HepG2 (cell line): ENCODE results near the gene DOCK2. TPM values are rescaled to one million over a fixed set of nuclear protein-coding genes. Genes with fewer than 3 reads are reported as not detected.

Experiments
- ATAC-seq: fragments of 200-7000 bp; cut with Tn5 transposase; 3 replicates; pipeline ENCODE4 v1.9.1; 2020; ENCODE audit warnings: mild to moderate bottlenecking, moderate library complexity
- BruUV-seq: library from RNA; stranded (reverse); fragments of 400-500 nt; replicated peaks from 2 replicates; lab custom pipeline; 2021; lab: Mats Ljungman, UMichigan
- CTCF ChIA-PET: fragments of 300-600 bp; formaldehyde crosslinking; extraction: SDS; loops from one replicate; lab custom pipeline; 2021; ENCODE audit warnings: low total read pairs, inconsistent platforms, low intra/inter-chr PET ratio; lab: Yijun Ruan, JAX
- POLR2A ChIA-PET: fragments of 350-600 bp; sonication (Branson Sonifier 250); formaldehyde crosslinking; loops from one replicate; lab custom pipeline; 2020; ENCODE audit warnings: antibody characterized with exemption, inconsistent platforms; lab: Yijun Ruan, JAX
- DNase-seq: peaks from one replicate; pipeline ENCODE4 v3.0.0-alpha.2; 2015; ENCODE audit warnings: low spot score
- FAIRE-seq: peaks from 3 replicates; lab custom pipeline; 2011; peaks lifted over from hg19 to GRCh38; lab: Jason Lieb, UNC
- H2AFZ ChIP-seq: one replicate; pipeline ENCODE4 v1.6.1; 2011; ENCODE audit warnings: low read length, inconsistent platforms
- H3K27ac ChIP-seq: fragments of 300-600 bp; 3 replicates; pipeline ENCODE4 v1.8.0; 2011; ENCODE audit warnings: mixed run types, mild to moderate bottlenecking, mixed read lengths, low read length, inconsistent platforms; ENCODE audit not compliant: insufficient read depth; ENCODE audit errors: extremely low read length
- H3K27me3 ChIP-seq, 2 experiments: fragments of 200-600 bp in 1 of 2; 2 replicates in 1 of 2; 3 replicates in 1 of 2; pipeline versions ENCODE4 v1.6.0 to v1.8.0; 2011; ENCODE audit warnings: low read length in 2 of 2, mild to moderate bottlenecking in 2 of 2, moderate library complexity in 2 of 2, inconsistent platforms in 1 of 2; ENCODE audit not compliant: insufficient read depth in 2 of 2, control insufficient read depth in 1 of 2
- H3K36me3 ChIP-seq, 2 experiments: fragments of 200-600 bp in 1 of 2; replicated peaks in 1 of 2; 2 replicates in 1 of 2; 3 replicates in 1 of 2; pipeline versions ENCODE4 v1.5.1 to v1.8.0; 2011; ENCODE audit warnings: low read length in 2 of 2, inconsistent platforms in 1 of 2; ENCODE audit not compliant: insufficient read depth in 2 of 2, control insufficient read depth in 1 of 2
- H3K4me1 ChIP-seq: 2 replicates; pipeline ENCODE4 v1.5.1; 2012; ENCODE audit warnings: low read length, inconsistent platforms; ENCODE audit not compliant: insufficient read depth
- H3K4me2 ChIP-seq: 2 replicates; pipeline ENCODE4 v1.6.0; 2011; ENCODE audit warnings: low read depth, low read length, inconsistent platforms
- H3K4me3 ChIP-seq, 3 experiments: fragments of 200-600 bp in 1 of 3; sonication (generic), shearing (Covaris generic) in 1 of 3; replicated peaks in 1 of 3; 2 replicates each; pipeline ENCODE4 v1.5.1; 2011 to 2016; ENCODE audit warnings: low read length in 3 of 3, inconsistent platforms in 2 of 3, low read depth in 2 of 3, mild to moderate bottlenecking in 2 of 3, control low read depth in 1 of 3, mixed read lengths in 1 of 3; ENCODE audit not compliant: insufficient read depth in 1 of 3
- H3K79me2 ChIP-seq: one replicate; pipeline ENCODE4 v1.6.1; 2011; ENCODE audit warnings: low read length, inconsistent platforms; ENCODE audit not compliant: insufficient read depth
- H3K9ac ChIP-seq: 2 replicates; pipeline ENCODE4 v1.6.0; 2011; ENCODE audit warnings: mild to moderate bottlenecking, low read depth, low read length, inconsistent platforms; ENCODE audit not compliant: insufficient read depth
- H3K9me3 ChIP-seq: 2 replicates; pipeline ENCODE4 v1.5.1; 2012; ENCODE audit warnings: mild to moderate bottlenecking, low read length
- H4K20me1 ChIP-seq: 2 replicates; pipeline ENCODE4 v1.6.0; 2011; ENCODE audit warnings: inconsistent platforms, mild to moderate bottlenecking, low read length, moderate library complexity; ENCODE audit not compliant: insufficient read depth
- ADNP ChIP-seq: sonication (generic); formaldehyde crosslinking; IDR thresholded peaks from 2 replicates; pipeline ENCODE4 v1.4.0; 2020; ENCODE audit warnings: missing genetic modification reagents
- JDP2 ChIP-seq: sonication (generic); formaldehyde crosslinking; IDR thresholded peaks from 2 replicates; pipeline ENCODE4 v1.8.1; 2022; ENCODE audit warnings: missing genetic modification reagents, borderline replicate concordance
- NFIB ChIP-seq: sonication (generic); formaldehyde crosslinking; IDR thresholded peaks from 2 replicates; pipeline ENCODE4 v1.9.0; 2021; ENCODE audit warnings: missing genetic modification reagents, mild to moderate bottlenecking, borderline replicate concordance
- PCBP1 ChIP-seq: fragments of 200-400 bp; formaldehyde crosslinking; IDR thresholded peaks from 2 replicates; pipeline ENCODE4 v1.6.1; 2017; ENCODE audit warnings: mild to moderate bottlenecking, low read depth, low read length, borderline replicate concordance
- SMAD3 ChIP-seq: sonication (generic); formaldehyde crosslinking; IDR thresholded peaks from 2 replicates; pipeline ENCODE4 v1.4.0; 2020; ENCODE audit warnings: missing genetic modification reagents
- SRY ChIP-seq: sonication (generic); formaldehyde crosslinking; IDR thresholded peaks from 2 replicates; pipeline ENCODE4 v1.8.0; 2022; ENCODE audit warnings: mild to moderate bottlenecking, missing genetic modification reagents
- ZBTB21 ChIP-seq: sonication (generic); formaldehyde crosslinking; IDR thresholded peaks from 2 replicates; pipeline ENCODE4 v1.4.0; 2020; ENCODE audit warnings: missing genetic modification reagents
- ZNF292 ChIP-seq: sonication (generic); formaldehyde crosslinking; IDR thresholded peaks from 2 replicates; pipeline ENCODE4 v1.8.1; 2022; ENCODE audit warnings: mild to moderate bottlenecking, low read depth, missing genetic modification reagents, borderline replicate concordance
- WGBS: methylation state at CpG from one replicate; pipeline ENCODE4 v1.1.6; 2017; ENCODE audit warnings: low lambda C conversion rate; 5-methylcytosine and 5-hydroxymethylcytosine counted together
- in situ Hi-C: cut with HindIII; loops from 2 replicates; pipeline ENCODE4 v1.10.0; 2017; ENCODE audit warnings: low pct_unique_long_range_greater_than_20kb; ENCODE audit not compliant: extremely low pct_ligation_motif_present
- intact Hi-C: fragments of 100-400 bp; cut with micrococcal nuclease; formaldehyde crosslinking; loops from one replicate; pipeline ENCODE4 v1.10.0; 2022; ENCODE audit not compliant: unreplicated experiment
- polyA plus RNA-seq, 8 experiments: library from polyadenylated mRNA; depleted of rRNA in 3 of 8; stranded (reverse) in 7 of 8; unstranded in 1 of 8; fragments of >200 nt; fragmentation: Illumina TruSeq in 4 of 8; extraction: Trizol in 4 of 8; gene quantifications; 2 replicates each; pipeline versions ENCODE4 v1.2.1 to v1.2.3, GENCODE V29; 2011 to 2016; ENCODE audit warnings: low read depth in 4 of 8, missing spikeins in 1 of 8, mixed read lengths in 1 of 8; ENCODE audit not compliant: insufficient read depth in 1 of 8
- total RNA-seq, 5 experiments: library from RNA; depleted of rRNA; stranded (reverse); fragments of >200 nt; fragmentation: Illumina TruSeq; extraction: Trizol; gene quantifications; 2 replicates each; pipeline ENCODE4 v1.2.3, GENCODE V29; 2016; ENCODE audit warnings: low read depth in 1 of 5
- TF ChIP-seq, protein P1 (sequence below): IDR thresholded peaks from 2 replicates; pipeline ENCODE4 v1.6.1; 2016; ENCODE audit warnings: mild to moderate bottlenecking
- TF ChIP-seq, protein P2 (sequence below): sonication (generic); formaldehyde crosslinking; IDR thresholded peaks from 2 replicates; pipeline ENCODE4 v1.4.0; 2020; ENCODE audit warnings: mild to moderate bottlenecking, missing genetic modification reagents
- TF ChIP-seq, protein P3 (sequence below): sonication (generic); formaldehyde crosslinking; IDR thresholded peaks from 2 replicates; pipeline ENCODE4 v1.8.0; 2022; ENCODE audit warnings: missing genetic modification reagents, mild to moderate bottlenecking, moderate library complexity, borderline replicate concordance
- TF ChIP-seq, protein P4 (sequence below): sonication (generic); formaldehyde crosslinking; IDR thresholded peaks from 2 replicates; pipeline ENCODE4 v1.4.0; 2020; ENCODE audit warnings: missing genetic modification reagents

The DOCK2 gene
- total and polyA plus RNA-seq, 2 of the 13 experiments (the other 11 are each of a cell fraction or from before 2014, with no cell fraction given): not detected

DNA sequence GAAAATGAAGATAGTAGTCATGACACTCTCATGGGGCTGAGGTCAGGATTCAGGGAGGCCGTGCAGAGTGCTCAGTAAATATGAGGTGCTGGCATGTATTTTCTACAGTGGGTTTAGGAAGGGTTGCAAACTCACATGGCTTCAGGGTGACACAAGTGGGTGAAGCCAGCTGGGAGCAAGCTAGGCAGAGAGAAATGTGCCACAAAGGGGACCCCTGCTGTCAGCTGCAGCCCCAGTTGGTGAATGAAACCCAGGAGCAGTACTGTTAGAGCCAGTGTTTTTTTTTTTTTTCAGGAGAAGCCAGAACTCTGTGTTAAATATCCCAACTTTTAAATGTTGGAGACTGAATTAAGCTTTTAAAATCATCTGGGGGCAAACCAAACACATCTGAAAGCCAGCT lies 267.9 kb downstream of the DOCK2 start (continued):
- TF ChIP-seq, protein P1, sequence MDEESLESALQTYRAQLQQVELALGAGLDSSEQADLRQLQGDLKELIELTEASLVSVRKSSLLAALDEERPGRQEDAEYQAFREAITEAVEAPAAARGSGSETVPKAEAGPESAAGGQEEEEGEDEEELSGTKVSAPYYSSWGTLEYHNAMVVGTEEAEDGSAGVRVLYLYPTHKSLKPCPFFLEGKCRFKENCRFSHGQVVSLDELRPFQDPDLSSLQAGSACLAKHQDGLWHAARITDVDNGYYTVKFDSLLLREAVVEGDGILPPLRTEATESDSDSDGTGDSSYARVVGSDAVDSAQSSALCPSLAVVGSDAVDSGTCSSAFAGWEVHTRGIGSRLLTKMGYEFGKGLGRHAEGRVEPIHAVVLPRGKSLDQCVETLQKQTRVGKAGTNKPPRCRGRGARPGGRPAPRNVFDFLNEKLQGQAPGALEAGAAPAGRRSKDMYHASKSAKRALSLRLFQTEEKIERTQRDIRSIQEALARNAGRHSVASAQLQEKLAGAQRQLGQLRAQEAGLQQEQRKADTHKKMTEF (CRISPR knock-in tag): no peak
- TF ChIP-seq ZNF292: no peak

DNA sequence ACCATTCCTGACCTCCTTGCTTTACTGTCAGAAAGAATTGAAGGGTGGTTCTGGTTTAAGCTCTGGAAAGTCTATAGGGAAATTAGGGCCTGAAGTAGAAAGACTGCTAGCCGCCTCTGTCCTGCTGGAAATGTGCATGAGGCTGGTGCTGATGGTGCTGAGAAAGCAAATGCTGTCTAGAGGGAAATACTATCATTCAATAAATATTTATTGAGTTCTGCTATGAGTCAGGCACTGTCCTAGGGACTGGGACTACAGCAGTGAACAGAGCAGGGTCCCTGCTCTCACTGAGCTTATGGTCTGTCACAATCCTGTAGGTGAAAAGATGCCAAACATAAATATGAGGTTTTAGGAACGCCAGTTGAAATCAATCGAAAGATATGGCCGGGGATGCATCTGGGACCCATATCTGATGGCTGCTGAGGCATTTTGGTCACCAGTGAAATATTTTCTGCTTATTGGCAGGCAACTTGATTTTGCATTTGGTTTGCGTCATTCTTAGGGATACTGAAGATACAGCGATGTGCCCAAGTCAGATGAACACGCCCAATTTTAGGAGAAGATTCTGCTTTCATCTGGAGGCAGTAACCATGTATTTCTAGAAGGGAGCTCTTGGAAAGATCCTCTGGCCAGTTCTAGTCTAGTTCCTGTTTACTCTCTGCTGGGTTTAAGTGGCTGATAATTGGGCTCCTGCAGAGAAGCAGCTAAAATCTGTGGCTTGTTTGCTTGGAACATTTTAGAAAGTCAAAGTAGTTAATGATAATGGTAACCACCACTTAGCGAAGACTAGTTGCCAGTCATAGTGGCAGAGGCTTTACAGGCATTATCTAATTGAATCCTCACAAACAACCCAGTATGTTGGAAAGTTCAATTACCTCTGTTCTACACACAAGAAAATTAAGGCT lies 269.9 kb downstream of the DOCK2 start:
- no peaks in the 10 kb centered on the region for H3K36me3 ChIP-seq
- H4K20me1 ChIP-seq: no peaks in the 10 kb centered on the region
- no TSS peak for BruUV-seq
- no peak overlapping the region for H3K4me2 ChIP-seq
- no peak for ATAC-seq
- no peaks in the 10 kb centered on the region for H3K9me3 ChIP-seq
- H3K9ac ChIP-seq: no peak overlapping the region
- H3K79me2 ChIP-seq: no peaks in the 10 kb centered on the region
- POLR2A ChIA-PET: no interaction called here
- no peak overlapping the region for H3K4me3 ChIP-seq
- intact Hi-C loops (no loop called here), in situ Hi-C loops (no loop called here)
- no peaks in the 10 kb centered on the region for H3K4me1 ChIP-seq
- no peak overlapping the region for H3K27ac ChIP-seq
- DNase-seq: no peak
- H3K27me3 ChIP-seq: no peaks in the 10 kb centered on the region; a peak in 2 of 5 replicates
- CTCF ChIA-PET: no interaction called here
- no peak overlapping the region for H2AFZ ChIP-seq
- FAIRE-seq: no peak
- 0% methylated on average over 5 of the region's 8 CpGs for WGBS
- no peak for TF ChIP-seq SMAD3
- TF ChIP-seq, protein P2, sequence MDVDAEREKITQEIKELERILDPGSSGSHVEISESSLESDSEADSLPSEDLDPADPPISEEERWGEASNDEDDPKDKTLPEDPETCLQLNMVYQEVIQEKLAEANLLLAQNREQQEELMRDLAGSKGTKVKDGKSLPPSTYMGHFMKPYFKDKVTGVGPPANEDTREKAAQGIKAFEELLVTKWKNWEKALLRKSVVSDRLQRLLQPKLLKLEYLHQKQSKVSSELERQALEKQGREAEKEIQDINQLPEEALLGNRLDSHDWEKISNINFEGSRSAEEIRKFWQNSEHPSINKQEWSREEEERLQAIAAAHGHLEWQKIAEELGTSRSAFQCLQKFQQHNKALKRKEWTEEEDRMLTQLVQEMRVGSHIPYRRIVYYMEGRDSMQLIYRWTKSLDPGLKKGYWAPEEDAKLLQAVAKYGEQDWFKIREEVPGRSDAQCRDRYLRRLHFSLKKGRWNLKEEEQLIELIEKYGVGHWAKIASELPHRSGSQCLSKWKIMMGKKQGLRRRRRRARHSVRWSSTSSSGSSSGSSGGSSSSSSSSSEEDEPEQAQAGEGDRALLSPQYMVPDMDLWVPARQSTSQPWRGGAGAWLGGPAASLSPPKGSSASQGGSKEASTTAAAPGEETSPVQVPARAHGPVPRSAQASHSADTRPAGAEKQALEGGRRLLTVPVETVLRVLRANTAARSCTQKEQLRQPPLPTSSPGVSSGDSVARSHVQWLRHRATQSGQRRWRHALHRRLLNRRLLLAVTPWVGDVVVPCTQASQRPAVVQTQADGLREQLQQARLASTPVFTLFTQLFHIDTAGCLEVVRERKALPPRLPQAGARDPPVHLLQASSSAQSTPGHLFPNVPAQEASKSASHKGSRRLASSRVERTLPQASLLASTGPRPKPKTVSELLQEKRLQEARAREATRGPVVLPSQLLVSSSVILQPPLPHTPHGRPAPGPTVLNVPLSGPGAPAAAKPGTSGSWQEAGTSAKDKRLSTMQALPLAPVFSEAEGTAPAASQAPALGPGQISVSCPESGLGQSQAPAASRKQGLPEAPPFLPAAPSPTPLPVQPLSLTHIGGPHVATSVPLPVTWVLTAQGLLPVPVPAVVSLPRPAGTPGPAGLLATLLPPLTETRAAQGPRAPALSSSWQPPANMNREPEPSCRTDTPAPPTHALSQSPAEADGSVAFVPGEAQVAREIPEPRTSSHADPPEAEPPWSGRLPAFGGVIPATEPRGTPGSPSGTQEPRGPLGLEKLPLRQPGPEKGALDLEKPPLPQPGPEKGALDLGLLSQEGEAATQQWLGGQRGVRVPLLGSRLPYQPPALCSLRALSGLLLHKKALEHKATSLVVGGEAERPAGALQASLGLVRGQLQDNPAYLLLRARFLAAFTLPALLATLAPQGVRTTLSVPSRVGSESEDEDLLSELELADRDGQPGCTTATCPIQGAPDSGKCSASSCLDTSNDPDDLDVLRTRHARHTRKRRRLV (CRISPR knock-in tag): no peak
- TF ChIP-seq NFIB (CRISPR knock-in tag): no peak
- no peak for TF ChIP-seq JDP2 (CRISPR knock-in tag)
- no peak for TF ChIP-seq ZBTB21
- TF ChIP-seq ADNP (CRISPR knock-in tag): no peak
- TF ChIP-seq, protein P3, sequence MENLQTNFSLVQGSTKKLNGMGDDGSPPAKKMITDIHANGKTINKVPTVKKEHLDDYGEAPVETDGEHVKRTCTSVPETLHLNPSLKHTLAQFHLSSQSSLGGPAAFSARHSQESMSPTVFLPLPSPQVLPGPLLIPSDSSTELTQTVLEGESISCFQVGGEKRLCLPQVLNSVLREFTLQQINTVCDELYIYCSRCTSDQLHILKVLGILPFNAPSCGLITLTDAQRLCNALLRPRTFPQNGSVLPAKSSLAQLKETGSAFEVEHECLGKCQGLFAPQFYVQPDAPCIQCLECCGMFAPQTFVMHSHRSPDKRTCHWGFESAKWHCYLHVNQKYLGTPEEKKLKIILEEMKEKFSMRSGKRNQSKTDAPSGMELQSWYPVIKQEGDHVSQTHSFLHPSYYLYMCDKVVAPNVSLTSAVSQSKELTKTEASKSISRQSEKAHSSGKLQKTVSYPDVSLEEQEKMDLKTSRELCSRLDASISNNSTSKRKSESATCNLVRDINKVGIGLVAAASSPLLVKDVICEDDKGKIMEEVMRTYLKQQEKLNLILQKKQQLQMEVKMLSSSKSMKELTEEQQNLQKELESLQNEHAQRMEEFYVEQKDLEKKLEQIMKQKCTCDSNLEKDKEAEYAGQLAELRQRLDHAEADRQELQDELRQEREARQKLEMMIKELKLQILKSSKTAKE (CRISPR knock-in tag): no peak
- TF ChIP-seq SRY (CRISPR knock-in tag): no peak
- TF ChIP-seq, protein P4, sequence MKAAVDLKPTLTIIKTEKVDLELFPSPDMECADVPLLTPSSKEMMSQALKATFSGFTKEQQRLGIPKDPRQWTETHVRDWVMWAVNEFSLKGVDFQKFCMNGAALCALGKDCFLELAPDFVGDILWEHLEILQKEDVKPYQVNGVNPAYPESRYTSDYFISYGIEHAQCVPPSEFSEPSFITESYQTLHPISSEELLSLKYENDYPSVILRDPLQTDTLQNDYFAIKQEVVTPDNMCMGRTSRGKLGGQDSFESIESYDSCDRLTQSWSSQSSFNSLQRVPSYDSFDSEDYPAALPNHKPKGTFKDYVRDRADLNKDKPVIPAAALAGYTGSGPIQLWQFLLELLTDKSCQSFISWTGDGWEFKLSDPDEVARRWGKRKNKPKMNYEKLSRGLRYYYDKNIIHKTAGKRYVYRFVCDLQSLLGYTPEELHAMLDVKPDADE (CRISPR knock-in tag): no peak
- TF ChIP-seq PCBP1: no peak
